ENCODE results near the gene SERPINA1.
"Not testable (repeated sequence)": the region's sequence is repeated elsewhere in the genome, so short reads cannot be mapped to it uniquely, and the experiment has no call there.

- not testable (repeated sequence) for TF ChIP-seq CTCF, EZH2phosphoT487 (IDR thresholded peaks at IDR 0.05)
Observed at GRCh38 chr14:94354190-94354589, 34.2 kb downstream of the SERPINA1 start.
